GM18505 (cell line): ENCODE measurements around the gene MYO15A.

ENCODE experiments used
- ATAC-seq: cut with Tn5 transposase; IDR thresholded peaks from one replicate; pipeline ENCODE4 v1.9.1; 2021; ENCODE audit not compliant: unreplicated experiment
- POLR2A ChIP-seq: IDR thresholded peaks from 4 replicates; pipeline ENCODE4 v1.6.1; 2011; ENCODE audit warnings: borderline replicate concordance; ENCODE audit not compliant: insufficient read depth, insufficient read length; ENCODE audit errors: extremely low read depth

Gene MYO15A

GRCh38 chr17:18108401-18109312 is at the start of gene MYO15A:
Gene MYO15A (plus strand): TSS chr17:18108756. CDS start chr17:18118801, 10,045 bp downstream.
- ATAC-seq: no peak
- TF ChIP-seq POLR2A: peak; percentile 10

- no peak for TF ChIP-seq POLR2A
- ATAC-seq: no peak
Measured at GRCh38 chr17:18059283-18059682, 49.3 kb upstream of the MYO15A start.

GRCh38 chr17:18064053-18064452 is 44.5 kb upstream of the MYO15A start:
- no peak for ATAC-seq
- TF ChIP-seq POLR2A: no peak

GRCh38 chr17:18065546-18065945 is 43.0 kb upstream of the MYO15A start:
- no peak for ATAC-seq
- TF ChIP-seq POLR2A: no peak

GRCh38 chr17:18066866-18067265 is 41.7 kb upstream of the MYO15A start:
- TF ChIP-seq POLR2A: no peak
- no peak for ATAC-seq

GRCh38 chr17:18069101-18069500 is 39.5 kb upstream of the MYO15A start:
- TF ChIP-seq POLR2A: no peak
- no peak for ATAC-seq

- no peak for ATAC-seq
Measured at GRCh38 chr17:18070861-18071340, 37.7 kb upstream of the MYO15A start.

GRCh38 chr17:18071751-18072150 is 36.8 kb upstream of the MYO15A start:
- no peak for TF ChIP-seq POLR2A
- no peak for ATAC-seq

More at GRCh38 chr17:18070861-18071340, 37.7 kb upstream of the MYO15A start:
- TF ChIP-seq POLR2A: no peak

GRCh38 chr17:18074566-18075272 is 33.8 kb upstream of the MYO15A start:
- no peak for ATAC-seq

GRCh38 chr17:18076936-18077335 is 31.6 kb upstream of the MYO15A start:
- no peak for TF ChIP-seq POLR2A
- no peak for ATAC-seq

More at GRCh38 chr17:18074566-18075272, 33.8 kb upstream of the MYO15A start:
- TF ChIP-seq POLR2A: no peak

- ATAC-seq: no peak
- no peak for TF ChIP-seq POLR2A
Measured at GRCh38 chr17:18079543-18079942, 29.0 kb upstream of the MYO15A start.

GRCh38 chr17:18084256-18084655 is 24.3 kb upstream of the MYO15A start:
- no peak for ATAC-seq
- no peak for TF ChIP-seq POLR2A

- peak; percentile 85 for ATAC-seq
- peak; percentile 88 for TF ChIP-seq POLR2A
Measured at GRCh38 chr17:18087610-18088491, 20.7 kb upstream of the MYO15A start, which contains the start of gene DRG2. Gene DRG2 (plus strand): TSS chr17:18087948. CDS start chr17:18088024, 76 bp downstream.
